PFSK-1 (cell line): ENCODE data around the gene JUND.

ENCODE experiments used
- FOXP2 ChIP-seq: optimal IDR thresholded peaks from 2 replicates; pipeline ENCODE3; 2011; ENCODE audit warnings: borderline replicate concordance, control low read depth, inconsistent platforms; ENCODE audit not compliant: insufficient read depth; ENCODE audit errors: extremely low read length, extremely low read depth
- POLR2AphosphoS5 ChIP-seq: IDR thresholded peaks from 2 replicates; pipeline ENCODE4 v1.6.1; 2012; ENCODE audit warnings: low read depth, mild to moderate bottlenecking, control low read depth, low read length, moderate library complexity
- SIN3A ChIP-seq: IDR thresholded peaks from 2 replicates; pipeline ENCODE4 v1.6.1; 2012; ENCODE audit warnings: mild to moderate bottlenecking, low read length, moderate library complexity, borderline replicate concordance; ENCODE audit not compliant: insufficient read depth
- TAF1 ChIP-seq: IDR thresholded peaks from 2 replicates; pipeline ENCODE4 v1.6.1; 2012; ENCODE audit warnings: low read length, control low read depth, borderline replicate concordance; ENCODE audit not compliant: insufficient read depth
- TF ChIP-seq, protein P1 (sequence below), 2 experiments: IDR thresholded peaks; 2 replicates each; pipeline versions ENCODE4 v1.6.1 to v1.8.0; 2011 to 2012; ENCODE audit warnings: low read depth in 2 of 2, low read length in 2 of 2, control low read depth in 1 of 2, inconsistent platforms in 1 of 2, mild to moderate bottlenecking in 1 of 2, moderate library complexity in 1 of 2; ENCODE audit not compliant: insufficient read depth in 1 of 2

DNA sequence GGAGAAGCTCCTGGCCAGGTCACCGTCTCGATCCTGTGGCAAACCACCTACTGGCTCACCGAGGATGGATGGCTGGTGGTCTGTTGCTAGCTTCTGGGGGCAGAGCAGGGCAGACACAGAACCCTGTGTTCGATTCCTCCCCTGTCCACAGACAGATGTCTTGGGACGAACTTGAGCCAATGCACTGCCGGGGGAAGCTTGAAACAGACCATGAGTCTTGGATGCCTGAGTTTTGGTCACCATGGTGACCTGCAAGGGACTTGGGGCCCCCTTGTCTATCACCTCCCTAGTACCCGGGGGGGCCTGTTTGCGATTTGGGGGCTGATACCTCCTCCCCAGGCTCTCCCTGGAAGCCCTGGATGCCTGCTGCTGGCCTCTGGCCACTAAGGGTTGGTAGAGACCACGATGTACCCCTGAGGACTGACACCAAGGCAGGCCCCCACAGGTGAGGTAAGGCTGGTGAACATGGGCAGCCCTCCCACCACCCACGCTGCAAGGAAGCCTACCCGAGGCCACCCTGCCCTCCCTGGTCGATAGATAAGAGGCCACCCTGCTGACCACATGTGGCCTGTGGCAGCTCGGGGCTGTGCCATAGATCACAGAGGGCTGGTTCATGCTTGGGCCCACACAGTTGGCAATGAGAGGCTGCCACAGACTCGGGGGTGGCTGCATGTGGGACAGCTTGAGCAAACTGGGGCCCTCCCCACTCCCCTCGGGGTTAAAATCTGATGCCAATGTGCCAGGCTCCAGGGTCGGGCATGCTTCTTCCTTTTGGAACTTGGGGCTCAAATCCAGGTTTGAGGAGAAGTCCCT lies 17.9 kb downstream of the JUND start:
- TF ChIP-seq SIN3A (no peak), POLR2AphosphoS5 (no peak), TAF1 (no peak), FOXP2 (no peak)
- TF ChIP-seq, protein P1, sequence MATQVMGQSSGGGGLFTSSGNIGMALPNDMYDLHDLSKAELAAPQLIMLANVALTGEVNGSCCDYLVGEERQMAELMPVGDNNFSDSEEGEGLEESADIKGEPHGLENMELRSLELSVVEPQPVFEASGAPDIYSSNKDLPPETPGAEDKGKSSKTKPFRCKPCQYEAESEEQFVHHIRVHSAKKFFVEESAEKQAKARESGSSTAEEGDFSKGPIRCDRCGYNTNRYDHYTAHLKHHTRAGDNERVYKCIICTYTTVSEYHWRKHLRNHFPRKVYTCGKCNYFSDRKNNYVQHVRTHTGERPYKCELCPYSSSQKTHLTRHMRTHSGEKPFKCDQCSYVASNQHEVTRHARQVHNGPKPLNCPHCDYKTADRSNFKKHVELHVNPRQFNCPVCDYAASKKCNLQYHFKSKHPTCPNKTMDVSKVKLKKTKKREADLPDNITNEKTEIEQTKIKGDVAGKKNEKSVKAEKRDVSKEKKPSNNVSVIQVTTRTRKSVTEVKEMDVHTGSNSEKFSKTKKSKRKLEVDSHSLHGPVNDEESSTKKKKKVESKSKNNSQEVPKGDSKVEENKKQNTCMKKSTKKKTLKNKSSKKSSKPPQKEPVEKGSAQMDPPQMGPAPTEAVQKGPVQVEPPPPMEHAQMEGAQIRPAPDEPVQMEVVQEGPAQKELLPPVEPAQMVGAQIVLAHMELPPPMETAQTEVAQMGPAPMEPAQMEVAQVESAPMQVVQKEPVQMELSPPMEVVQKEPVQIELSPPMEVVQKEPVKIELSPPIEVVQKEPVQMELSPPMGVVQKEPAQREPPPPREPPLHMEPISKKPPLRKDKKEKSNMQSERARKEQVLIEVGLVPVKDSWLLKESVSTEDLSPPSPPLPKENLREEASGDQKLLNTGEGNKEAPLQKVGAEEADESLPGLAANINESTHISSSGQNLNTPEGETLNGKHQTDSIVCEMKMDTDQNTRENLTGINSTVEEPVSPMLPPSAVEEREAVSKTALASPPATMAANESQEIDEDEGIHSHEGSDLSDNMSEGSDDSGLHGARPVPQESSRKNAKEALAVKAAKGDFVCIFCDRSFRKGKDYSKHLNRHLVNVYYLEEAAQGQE (IDR thresholded peaks at IDR 0.05; ENCODE audit: insufficient read depth in 1 of 2, low read depth in 2 of 2, low read length in 2 of 2), result no peak
